ENCODE data around the gene WWOX. TPM values are rescaled to one million over a fixed set of nuclear protein-coding genes. Genes with fewer than 3 reads are reported as not detected.
A peak's percentile ranks its signal among the peaks of the same experiment; 100 is the strongest.

WWOX gene
- total and polyA plus RNA-seq, 2 of the 13 experiments (the other 11 are each of a cell fraction or from before 2014, with no cell fraction given), result 9.1 to 37.4 TPM

DNA sequence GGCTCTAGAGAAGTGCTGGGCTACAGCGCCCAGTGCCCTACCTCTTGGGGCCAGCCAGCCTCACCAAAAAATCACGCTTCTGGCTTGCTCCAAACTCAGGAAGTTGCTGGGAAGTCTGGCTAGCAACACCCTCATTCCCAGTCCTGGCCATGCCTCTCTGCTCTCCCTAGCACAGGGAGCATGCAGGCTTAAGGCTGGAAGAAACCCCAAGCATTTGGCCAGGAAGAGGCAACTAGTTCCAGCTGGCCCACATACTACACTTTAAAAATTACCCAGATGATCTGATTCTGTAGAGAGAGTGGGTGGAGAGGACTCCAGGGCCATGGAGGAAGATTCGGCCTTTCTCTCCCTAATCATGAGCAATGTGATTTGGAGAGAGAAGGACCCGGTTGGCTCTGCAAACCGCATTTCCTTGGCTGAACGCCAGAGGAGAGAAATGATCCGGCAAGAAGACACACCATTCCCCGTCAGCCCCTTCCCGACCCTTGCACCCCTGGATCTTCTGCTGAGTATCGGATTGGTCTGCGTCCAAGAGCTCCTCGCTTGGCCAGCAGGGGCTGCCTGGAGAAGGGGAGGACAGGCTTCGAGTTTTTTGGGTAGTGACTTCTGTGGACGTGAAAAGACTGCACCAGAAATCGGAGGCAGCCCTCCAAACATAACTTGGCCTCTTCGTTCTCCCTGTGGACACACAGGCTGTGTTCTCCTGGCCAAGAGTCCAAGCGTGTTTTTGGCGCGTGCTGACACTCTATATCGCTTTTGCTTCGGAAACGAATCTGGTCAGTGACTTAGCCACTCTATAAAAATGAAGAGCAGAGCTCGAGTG, 406.3 kb downstream of the WWOX start (continued):
- TF ChIP-seq, protein P1, sequence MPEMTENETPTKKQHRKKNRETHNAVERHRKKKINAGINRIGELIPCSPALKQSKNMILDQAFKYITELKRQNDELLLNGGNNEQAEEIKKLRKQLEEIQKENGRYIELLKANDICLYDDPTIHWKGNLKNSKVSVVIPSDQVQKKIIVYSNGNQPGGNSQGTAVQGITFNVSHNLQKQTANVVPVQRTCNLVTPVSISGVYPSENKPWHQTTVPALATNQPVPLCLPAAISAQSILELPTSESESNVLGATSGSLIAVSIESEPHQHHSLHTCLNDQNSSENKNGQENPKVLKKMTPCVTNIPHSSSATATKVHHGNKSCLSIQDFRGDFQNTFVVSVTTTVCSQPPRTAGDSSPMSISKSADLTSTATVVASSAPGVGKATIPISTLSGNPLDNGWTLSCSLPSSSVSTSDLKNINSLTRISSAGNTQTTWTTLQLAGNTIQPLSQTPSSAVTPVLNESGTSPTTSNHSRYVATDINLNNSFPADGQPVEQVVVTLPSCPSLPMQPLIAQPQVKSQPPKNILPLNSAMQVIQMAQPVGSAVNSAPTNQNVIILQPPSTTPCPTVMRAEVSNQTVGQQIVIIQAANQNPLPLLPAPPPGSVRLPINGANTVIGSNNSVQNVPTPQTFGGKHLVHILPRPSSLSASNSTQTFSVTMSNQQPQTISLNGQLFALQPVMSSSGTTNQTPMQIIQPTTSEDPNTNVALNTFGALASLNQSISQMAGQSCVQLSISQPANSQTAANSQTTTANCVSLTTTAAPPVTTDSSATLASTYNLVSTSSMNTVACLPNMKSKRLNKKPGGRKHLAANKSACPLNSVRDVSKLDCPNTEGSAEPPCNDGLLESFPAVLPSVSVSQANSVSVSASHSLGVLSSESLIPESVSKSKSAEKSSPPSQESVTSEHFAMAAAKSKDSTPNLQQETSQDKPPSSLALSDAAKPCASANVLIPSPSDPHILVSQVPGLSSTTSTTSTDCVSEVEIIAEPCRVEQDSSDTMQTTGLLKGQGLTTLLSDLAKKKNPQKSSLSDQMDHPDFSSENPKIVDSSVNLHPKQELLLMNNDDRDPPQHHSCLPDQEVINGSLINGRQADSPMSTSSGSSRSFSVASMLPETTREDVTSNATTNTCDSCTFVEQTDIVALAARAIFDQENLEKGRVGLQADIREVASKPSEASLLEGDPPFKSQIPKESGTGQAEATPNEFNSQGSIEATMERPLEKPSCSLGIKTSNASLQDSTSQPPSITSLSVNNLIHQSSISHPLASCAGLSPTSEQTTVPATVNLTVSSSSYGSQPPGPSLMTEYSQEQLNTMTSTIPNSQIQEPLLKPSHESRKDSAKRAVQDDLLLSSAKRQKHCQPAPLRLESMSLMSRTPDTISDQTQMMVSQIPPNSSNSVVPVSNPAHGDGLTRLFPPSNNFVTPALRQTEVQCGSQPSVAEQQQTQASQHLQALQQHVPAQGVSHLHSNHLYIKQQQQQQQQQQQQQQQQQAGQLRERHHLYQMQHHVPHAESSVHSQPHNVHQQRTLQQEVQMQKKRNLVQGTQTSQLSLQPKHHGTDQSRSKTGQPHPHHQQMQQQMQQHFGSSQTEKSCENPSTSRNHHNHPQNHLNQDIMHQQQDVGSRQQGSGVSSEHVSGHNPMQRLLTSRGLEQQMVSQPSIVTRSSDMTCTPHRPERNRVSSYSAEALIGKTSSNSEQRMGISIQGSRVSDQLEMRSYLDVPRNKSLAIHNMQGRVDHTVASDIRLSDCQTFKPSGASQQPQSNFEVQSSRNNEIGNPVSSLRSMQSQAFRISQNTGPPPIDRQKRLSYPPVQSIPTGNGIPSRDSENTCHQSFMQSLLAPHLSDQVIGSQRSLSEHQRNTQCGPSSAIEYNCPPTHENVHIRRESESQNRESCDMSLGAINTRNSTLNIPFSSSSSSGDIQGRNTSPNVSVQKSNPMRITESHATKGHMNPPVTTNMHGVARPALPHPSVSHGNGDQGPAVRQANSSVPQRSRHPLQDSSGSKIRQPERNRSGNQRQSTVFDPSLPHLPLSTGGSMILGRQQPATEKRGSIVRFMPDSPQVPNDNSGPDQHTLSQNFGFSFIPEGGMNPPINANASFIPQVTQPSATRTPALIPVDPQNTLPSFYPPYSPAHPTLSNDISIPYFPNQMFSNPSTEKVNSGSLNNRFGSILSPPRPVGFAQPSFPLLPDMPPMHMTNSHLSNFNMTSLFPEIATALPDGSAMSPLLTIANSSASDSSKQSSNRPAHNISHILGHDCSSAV (CRISPR knock-in tag; IDR thresholded peaks at IDR 0.05; ENCODE audit: borderline replicate concordance), result no peak
- TF ChIP-seq SMAD3 (CRISPR knock-in tag; IDR thresholded peaks at IDR 0.05), result no peak; the same call in 1 of the 2 replicates
- TF ChIP-seq, protein P2, sequence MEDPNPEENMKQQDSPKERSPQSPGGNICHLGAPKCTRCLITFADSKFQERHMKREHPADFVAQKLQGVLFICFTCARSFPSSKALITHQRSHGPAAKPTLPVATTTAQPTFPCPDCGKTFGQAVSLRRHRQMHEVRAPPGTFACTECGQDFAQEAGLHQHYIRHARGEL (CRISPR knock-in tag; IDR thresholded peaks at IDR 0.05), result no peak
- TF ChIP-seq DNMT1 (CRISPR knock-in tag; IDR thresholded peaks at IDR 0.05), result no peak
- no peak for TF ChIP-seq ZNF432 (CRISPR knock-in tag; IDR thresholded peaks at IDR 0.05; ENCODE audit: borderline replicate concordance)
- no peak for TF ChIP-seq DNMT3B (CRISPR knock-in tag; conservative IDR thresholded peaks at IDR 0.05)
- no peak for TF ChIP-seq FLYWCH1 (CRISPR knock-in tag; IDR thresholded peaks at IDR 0.05)
- TF ChIP-seq, protein P3, sequence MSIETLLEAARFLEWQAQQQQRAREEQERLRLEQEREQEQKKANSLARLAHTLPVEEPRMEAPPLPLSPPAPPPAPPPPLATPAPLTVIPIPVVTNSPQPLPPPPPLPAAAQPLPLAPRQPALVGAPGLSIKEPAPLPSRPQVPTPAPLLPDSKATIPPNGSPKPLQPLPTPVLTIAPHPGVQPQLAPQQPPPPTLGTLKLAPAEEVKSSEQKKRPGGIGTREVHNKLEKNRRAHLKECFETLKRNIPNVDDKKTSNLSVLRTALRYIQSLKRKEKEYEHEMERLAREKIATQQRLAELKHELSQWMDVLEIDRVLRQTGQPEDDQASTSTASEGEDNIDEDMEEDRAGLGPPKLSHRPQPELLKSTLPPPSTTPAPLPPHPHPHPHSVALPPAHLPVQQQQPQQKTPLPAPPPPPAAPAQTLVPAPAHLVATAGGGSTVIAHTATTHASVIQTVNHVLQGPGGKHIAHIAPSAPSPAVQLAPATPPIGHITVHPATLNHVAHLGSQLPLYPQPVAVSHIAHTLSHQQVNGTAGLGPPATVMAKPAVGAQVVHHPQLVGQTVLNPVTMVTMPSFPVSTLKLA (IDR thresholded peaks at IDR 0.05), result no peak
- TF ChIP-seq, protein P4, sequence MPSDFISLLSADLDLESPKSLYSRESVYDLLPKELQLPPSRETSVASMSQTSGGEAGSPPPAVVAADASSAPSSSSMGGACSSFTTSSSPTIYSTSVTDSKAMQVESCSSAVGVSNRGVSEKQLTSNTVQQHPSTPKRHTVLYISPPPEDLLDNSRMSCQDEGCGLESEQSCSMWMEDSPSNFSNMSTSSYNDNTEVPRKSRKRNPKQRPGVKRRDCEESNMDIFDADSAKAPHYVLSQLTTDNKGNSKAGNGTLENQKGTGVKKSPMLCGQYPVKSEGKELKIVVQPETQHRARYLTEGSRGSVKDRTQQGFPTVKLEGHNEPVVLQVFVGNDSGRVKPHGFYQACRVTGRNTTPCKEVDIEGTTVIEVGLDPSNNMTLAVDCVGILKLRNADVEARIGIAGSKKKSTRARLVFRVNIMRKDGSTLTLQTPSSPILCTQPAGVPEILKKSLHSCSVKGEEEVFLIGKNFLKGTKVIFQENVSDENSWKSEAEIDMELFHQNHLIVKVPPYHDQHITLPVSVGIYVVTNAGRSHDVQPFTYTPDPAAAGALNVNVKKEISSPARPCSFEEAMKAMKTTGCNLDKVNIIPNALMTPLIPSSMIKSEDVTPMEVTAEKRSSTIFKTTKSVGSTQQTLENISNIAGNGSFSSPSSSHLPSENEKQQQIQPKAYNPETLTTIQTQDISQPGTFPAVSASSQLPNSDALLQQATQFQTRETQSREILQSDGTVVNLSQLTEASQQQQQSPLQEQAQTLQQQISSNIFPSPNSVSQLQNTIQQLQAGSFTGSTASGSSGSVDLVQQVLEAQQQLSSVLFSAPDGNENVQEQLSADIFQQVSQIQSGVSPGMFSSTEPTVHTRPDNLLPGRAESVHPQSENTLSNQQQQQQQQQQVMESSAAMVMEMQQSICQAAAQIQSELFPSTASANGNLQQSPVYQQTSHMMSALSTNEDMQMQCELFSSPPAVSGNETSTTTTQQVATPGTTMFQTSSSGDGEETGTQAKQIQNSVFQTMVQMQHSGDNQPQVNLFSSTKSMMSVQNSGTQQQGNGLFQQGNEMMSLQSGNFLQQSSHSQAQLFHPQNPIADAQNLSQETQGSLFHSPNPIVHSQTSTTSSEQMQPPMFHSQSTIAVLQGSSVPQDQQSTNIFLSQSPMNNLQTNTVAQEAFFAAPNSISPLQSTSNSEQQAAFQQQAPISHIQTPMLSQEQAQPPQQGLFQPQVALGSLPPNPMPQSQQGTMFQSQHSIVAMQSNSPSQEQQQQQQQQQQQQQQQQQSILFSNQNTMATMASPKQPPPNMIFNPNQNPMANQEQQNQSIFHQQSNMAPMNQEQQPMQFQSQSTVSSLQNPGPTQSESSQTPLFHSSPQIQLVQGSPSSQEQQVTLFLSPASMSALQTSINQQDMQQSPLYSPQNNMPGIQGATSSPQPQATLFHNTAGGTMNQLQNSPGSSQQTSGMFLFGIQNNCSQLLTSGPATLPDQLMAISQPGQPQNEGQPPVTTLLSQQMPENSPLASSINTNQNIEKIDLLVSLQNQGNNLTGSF (CRISPR knock-in tag; IDR thresholded peaks at IDR 0.05), result no peak
- TF ChIP-seq SOX6 (IDR thresholded peaks at IDR 0.05), result no peak
- peak; percentile 31; the same call in 1 of the 2 replicates for TF ChIP-seq SOX6 (CRISPR knock-in tag; IDR thresholded peaks at IDR 0.05)
- TF ChIP-seq ZNF207 (IDR thresholded peaks at IDR 0.05; ENCODE audit: borderline replicate concordance), result no peak
